Activated CD4-positive, alpha-beta T cell treated with anti-CD3 and anti-CD28 coated beads, Interleukin-2, amount 50 U/mL, for 24 hours (primary cell): ENCODE results near the gene SOD2.
A peak's percentile ranks its signal among the peaks of the same experiment; 100 is the strongest.
"Not testable (repeated sequence)": the region's sequence is repeated elsewhere in the genome, so short reads cannot be mapped to it uniquely, and the experiment has no call there.

Experiments
- DNase-seq, 2 donors: peaks; one replicate each; pipeline ENCODE4 v3.0.0-alpha.2; 2020; ENCODE audit warnings: low read depth in 1 of 2, low spot score in 1 of 2

The SOD2 gene

GRCh38 chr6:159716247-159717096 lies 23.4 kb upstream of the SOD2 start:
- no peak for DNase-seq

- DNase-seq: no peak
Measured at GRCh38 chr6:159715605-159716004, 22.6 kb upstream of the SOD2 start.

DNA sequence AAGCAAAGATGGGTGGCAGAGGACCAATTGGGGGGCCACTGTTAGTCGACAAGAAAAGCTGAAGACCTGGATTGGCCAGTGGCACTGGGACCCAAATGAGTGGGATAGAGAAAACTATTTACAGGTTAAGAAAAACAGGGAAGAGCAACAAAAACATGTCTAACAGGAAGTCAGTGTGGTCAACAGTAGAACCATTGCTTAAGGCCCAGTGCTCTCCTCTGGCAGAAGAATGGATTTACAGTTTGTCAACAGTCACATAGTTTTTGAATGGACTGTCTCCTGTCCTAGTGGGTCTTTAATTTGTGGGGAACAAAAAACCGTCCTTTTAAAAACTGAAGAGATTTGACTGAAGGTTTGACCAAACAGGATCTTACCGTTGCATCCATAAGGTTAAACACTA lies 22.1 kb upstream of the SOD2 start:
- no peak for DNase-seq

GRCh38 chr6:159714404-159714803 lies 21.4 kb upstream of the SOD2 start:
- DNase-seq: no peak

- no peak for DNase-seq
Measured at GRCh38 chr6:159713984-159714383, 20.9 kb upstream of the SOD2 start.

- not testable (repeated sequence) for DNase-seq
Measured at GRCh38 chr6:159712389-159712788, 19.3 kb upstream of the SOD2 start.

DNA sequence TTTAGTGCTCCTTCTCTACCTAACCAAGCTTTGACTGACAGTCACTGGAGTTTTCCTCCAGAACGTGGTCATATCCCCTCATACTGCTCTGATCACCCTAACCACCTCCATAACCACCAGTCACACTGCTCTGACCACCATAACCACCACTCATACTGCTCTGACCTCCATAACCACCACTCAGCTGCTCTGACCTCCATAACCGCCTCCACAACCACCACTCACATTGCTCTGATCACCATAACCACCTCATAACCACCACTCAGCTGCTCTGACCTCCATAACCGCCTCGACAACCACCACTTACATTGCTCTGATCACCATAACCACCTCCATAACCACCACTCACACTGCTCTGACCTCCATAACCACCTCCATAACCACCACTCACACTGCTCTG lies 17.6 kb upstream of the SOD2 start:
- DNase-seq: not testable (repeated sequence)

DNA sequence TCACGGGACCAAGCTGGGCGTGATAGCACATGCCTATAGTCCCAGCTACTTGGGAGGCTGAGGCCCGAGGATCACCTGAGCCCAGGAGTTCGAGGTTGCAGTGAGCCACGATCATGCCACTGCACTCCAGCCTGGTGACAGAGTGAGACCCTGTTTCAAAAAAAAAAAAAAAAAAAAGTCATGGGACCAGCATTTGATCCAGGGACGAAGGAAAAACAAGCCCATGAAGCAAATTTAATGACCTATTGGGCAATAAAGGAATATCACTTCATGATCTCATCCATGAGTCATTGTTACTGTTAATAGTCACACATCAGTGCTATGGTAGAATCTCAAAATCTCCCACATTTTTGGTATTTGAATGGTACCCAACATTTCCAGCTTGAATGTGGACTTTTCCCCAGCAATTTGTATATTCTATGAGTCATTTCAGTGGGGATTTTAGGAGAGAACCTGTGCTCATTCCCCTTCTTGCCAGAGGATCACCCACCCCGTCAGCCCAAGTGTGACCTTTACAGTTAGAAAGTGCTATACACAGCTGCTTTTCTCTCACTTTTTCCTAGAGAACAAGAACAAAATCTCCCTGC lies 8.5 kb upstream of the SOD2 start:
- DNase-seq: no peak

- DNase-seq: no peak
Measured at GRCh38 chr6:159700970-159701369, 7.9 kb upstream of the SOD2 start.

GRCh38 chr6:159695984-159696383 lies 2.9 kb upstream of the SOD2 start:
- DNase-seq: no peak

GRCh38 chr6:159693894-159694545 lies 979 bp upstream of the SOD2 start:
- DNase-seq: peak in 1 of 2 donors; percentile 19

GRCh38 chr6:159692303-159693127 lies 526 bp downstream of the SOD2 start:
- peak; percentile 44 to 49 for DNase-seq

GRCh38 chr6:159691963-159692287 lies 1.1 kb downstream of the SOD2 start:
- DNase-seq: no peak

DNA sequence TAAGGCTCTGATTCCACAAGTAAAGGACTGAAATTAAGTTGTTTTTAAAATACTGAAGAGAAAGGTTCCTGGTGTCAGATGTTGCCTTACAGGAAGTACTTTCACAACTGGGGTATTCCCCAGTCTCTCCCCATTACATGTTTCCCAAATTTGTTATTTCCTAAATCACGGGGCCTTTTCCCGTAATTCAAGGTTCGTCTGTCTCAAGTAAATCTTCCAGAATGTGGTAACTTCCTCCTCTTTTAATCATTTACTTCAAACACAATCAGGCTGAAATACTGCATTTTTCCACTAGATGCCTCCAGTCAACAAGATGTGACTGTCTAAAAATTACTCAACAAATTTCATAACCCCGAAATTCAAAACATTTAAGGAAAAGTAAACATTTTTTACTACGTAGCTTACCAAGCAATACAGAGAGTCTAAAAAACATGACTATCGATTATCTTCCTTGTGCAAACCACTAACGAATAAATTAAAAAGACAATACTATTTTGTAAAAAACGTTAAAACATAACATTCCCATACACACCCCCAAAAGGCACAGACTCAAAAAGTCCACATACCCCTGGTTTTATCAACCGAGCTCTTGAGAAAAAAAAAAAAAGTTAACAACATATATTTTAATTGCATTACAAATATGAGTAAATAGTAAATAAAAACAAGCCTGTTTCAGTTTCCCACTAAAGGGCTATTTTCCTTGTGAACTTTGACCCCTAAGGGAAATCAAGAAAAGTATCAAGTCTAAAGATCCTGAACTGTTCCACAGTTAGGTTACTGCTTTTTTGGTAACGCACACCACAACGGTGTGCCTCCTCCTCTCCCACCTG lies 1.7 kb downstream of the SOD2 start:
- peak in 1 of 2 donors; percentile 35 for DNase-seq

DNA sequence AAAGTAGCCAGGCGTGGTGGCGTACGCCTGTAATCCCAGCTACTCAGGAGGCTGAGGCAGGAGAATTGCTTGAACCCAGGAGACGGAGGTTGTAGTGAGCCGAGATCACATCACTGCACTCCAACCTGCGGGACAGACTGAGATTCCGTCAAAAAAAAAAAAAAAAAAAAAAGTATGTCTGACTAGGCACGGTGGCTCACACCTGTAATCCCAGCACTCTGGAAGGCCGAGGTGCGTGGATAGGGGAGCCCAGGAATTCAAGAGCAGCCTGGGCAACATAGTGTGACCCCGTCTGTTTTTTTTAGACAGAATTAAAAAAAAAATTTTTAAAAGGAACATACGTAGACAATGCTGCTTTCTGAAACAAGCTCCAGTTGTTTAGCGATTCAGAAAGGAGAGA lies 2.9 kb downstream of the SOD2 start:
- not testable (repeated sequence) for DNase-seq

- DNase-seq: no peak
Measured at GRCh38 chr6:159689001-159689400, 4.0 kb downstream of the SOD2 start.

GRCh38 chr6:159688266-159688905 lies 4.7 kb downstream of the SOD2 start:
- DNase-seq: no peak

- DNase-seq: no peak
Measured at GRCh38 chr6:159687341-159687740, 5.7 kb downstream of the SOD2 start.

DNA sequence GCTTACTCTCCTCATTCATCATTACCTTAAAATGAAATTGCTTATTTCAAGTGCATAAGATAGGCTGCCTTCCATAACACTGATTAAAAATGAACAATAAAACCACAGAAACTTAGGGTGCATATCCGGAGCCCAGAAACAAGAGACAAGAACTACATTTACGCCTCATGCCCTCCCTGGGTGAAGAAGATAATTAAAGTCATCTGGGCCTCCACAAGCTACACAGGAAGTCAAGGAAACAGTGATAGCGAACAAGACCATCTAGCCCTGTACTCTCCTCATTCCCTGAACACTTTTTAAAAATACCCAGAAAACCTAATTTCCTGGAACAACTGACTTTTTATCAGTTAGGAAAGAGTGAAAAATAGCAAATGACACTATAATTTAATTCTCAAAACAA lies 6.3 kb downstream of the SOD2 start:
- no peak for DNase-seq

DNA sequence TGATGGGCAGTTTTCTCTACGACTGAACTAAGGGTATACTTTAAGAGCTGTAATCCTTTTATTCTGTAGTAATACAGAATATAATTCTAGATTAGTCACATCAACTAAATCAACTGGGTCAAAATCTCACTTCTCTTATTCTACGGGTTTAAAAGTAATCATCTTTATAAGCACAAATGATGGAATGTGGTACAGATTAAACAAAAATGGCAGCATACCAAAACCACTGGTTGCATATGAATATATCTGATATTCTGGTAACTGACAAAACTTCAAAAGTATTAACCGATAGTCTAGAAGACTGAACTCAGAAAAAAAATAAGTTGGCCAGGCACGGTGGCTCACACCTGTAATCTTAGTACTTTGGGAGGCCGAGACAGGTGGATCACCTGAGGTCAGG lies 7.0 kb downstream of the SOD2 start:
- DNase-seq: no peak
